SK-N-SH (cell line): ENCODE data around the gene ZNF19.

ENCODE experiments used
- FOXJ3 ChIP-seq: sonication (generic); formaldehyde crosslinking; IDR thresholded peaks from 2 replicates; pipeline ENCODE4 v1.5.1; 2020; ENCODE audit warnings: mild to moderate bottlenecking, missing genetic modification reagents
- POLR2AphosphoS5 ChIP-seq: IDR thresholded peaks from 2 replicates; pipeline ENCODE4 v1.6.1; 2012; ENCODE audit warnings: low read depth, low read length
- RFX5 ChIP-seq: IDR thresholded peaks from 2 replicates; pipeline ENCODE4 v1.6.1; 2012; ENCODE audit warnings: mild to moderate bottlenecking, improper control_type of control experiment, low read length
- TF ChIP-seq, protein P1 (sequence below): fragments of 200-600 bp; sonication (generic); IDR thresholded peaks from 2 replicates; pipeline ENCODE4 v1.6.1; 2017; ENCODE audit warnings: antibody characterized with exemption, mild to moderate bottlenecking, moderate library complexity

DNA sequence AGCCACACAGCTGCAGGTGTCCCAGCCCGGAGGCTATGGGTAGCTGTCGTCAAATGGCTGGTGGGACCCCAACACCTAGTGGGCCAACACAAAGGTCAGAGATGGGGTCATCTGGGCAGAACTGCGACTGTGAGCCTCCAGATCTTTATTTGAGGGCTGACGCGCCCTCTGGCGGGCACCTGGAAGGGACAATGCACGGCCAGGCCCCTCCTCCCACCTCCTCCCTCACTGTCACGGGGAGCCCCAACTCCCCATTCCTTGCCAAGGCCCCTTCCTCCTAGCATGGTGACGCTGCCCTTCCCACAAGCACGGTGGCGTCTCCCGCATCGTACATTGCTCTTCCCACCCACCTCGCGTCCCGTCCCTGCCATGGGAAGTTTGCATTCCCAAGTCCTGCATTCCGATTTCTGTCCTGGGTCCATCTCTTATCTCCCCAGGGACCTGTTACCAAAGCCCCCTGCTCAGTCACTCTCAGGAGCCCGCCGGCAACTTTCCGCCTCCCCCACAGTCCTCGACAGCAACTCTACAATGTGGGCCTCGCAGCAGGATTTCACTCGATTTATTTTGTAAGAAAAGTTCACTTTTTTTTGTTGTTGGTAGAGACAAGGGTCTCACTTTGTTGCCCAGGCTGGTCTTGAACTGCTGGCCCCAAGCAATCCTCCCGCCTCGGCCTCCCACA, 48.3 kb downstream of the ZNF19 start:
- TF ChIP-seq, protein P1, sequence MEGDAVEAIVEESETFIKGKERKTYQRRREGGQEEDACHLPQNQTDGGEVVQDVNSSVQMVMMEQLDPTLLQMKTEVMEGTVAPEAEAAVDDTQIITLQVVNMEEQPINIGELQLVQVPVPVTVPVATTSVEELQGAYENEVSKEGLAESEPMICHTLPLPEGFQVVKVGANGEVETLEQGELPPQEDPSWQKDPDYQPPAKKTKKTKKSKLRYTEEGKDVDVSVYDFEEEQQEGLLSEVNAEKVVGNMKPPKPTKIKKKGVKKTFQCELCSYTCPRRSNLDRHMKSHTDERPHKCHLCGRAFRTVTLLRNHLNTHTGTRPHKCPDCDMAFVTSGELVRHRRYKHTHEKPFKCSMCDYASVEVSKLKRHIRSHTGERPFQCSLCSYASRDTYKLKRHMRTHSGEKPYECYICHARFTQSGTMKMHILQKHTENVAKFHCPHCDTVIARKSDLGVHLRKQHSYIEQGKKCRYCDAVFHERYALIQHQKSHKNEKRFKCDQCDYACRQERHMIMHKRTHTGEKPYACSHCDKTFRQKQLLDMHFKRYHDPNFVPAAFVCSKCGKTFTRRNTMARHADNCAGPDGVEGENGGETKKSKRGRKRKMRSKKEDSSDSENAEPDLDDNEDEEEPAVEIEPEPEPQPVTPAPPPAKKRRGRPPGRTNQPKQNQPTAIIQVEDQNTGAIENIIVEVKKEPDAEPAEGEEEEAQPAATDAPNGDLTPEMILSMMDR: peak; percentile 25; the same call in 1 of the 2 replicates
- TF ChIP-seq POLR2AphosphoS5: no peak
- TF ChIP-seq RFX5: no peak
- TF ChIP-seq FOXJ3 (CRISPR knock-in tag): no peak
